ENCODE data around the gene CFAP58.

DNA sequence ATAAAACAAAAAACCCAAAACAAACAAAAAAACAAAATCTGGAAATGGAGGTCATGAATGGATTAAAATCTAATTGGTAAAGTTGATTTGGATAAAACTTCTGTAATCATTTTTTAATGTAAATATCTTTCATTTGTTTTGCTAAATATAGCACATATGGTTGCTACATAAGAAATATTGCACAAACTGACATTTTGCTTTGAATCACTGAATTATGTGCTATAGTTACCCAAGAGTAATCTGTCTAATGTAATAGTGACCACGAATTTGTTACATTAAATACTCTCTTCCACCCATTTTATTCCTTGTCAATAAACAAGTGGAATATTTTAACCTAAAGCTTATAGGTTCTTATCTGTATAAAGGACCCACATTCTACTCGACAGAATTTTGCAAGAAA lies 6.2 kb downstream of the CFAP58 start:
- no peak for TF ChIP-seq ZNF143 (CRISPR knock-in tag; IDR thresholded peaks at IDR 0.05)
- no peak for TF ChIP-seq TOE1 (CRISPR knock-in tag; IDR thresholded peaks at IDR 0.05)
- no peak for TF ChIP-seq ZFP41 (CRISPR knock-in tag; IDR thresholded peaks at IDR 0.05; ENCODE audit: borderline replicate concordance)
- TF ChIP-seq SRF (IDR thresholded peaks at IDR 0.05; ENCODE audit: low read depth, low read length): no peak
- TF ChIP-seq RXRA (CRISPR knock-in tag; IDR thresholded peaks at IDR 0.05): no peak
- TF ChIP-seq, protein P1, sequence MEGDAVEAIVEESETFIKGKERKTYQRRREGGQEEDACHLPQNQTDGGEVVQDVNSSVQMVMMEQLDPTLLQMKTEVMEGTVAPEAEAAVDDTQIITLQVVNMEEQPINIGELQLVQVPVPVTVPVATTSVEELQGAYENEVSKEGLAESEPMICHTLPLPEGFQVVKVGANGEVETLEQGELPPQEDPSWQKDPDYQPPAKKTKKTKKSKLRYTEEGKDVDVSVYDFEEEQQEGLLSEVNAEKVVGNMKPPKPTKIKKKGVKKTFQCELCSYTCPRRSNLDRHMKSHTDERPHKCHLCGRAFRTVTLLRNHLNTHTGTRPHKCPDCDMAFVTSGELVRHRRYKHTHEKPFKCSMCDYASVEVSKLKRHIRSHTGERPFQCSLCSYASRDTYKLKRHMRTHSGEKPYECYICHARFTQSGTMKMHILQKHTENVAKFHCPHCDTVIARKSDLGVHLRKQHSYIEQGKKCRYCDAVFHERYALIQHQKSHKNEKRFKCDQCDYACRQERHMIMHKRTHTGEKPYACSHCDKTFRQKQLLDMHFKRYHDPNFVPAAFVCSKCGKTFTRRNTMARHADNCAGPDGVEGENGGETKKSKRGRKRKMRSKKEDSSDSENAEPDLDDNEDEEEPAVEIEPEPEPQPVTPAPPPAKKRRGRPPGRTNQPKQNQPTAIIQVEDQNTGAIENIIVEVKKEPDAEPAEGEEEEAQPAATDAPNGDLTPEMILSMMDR (CRISPR knock-in tag; IDR thresholded peaks at IDR 0.05): no peak
- TF ChIP-seq NCOA1 (CRISPR knock-in tag; IDR thresholded peaks at IDR 0.05): no peak
- no peak for TF ChIP-seq ZNF207 (IDR thresholded peaks at IDR 0.05; ENCODE audit: borderline replicate concordance)
- TF ChIP-seq, protein P2, sequence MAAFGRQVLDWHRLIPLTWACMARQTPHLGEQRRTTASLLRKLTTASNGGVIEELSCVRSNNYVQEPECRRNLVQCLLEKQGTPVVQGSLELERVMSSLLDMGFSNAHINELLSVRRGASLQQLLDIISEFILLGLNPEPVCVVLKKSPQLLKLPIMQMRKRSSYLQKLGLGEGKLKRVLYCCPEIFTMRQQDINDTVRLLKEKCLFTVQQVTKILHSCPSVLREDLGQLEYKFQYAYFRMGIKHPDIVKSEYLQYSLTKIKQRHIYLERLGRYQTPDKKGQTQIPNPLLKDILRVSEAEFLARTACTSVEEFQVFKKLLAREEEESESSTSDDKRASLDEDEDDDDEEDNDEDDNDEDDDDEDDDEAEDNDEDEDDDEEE (CRISPR knock-in tag; IDR thresholded peaks at IDR 0.05): no peak
- TF ChIP-seq ZNF329 (CRISPR knock-in tag; IDR thresholded peaks at IDR 0.05; ENCODE audit: low read depth): no peak
- TF ChIP-seq, protein P3, sequence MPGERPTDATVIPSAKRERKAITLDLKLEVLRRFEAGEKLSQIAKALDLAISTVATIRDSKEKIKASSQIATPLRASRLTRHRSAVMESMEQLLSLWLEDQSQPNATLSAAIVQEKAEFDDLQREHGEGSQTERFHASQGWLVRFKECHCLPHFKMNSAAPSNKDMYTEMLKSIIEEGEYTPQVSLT (CRISPR knock-in tag; IDR thresholded peaks at IDR 0.05; ENCODE audit: borderline replicate concordance, low read depth): no peak
- TF ChIP-seq ZNF121 (CRISPR knock-in tag; IDR thresholded peaks at IDR 0.05): no peak
